ENCODE results near the gene CNPY3.
A peak's percentile ranks its signal among the peaks of the same experiment; 100 is the strongest.
"Not testable (repeated sequence)": the region's sequence is repeated elsewhere in the genome, so short reads cannot be mapped to it uniquely, and the experiment has no call there.

Gene CNPY3

GRCh38 chr6:42916288-42916687, 13.0 kb upstream of the CNPY3 start:
- DNase-seq: no peak

- DNase-seq: no peak
Observed at GRCh38 chr6:42921801-42922200, 7.5 kb upstream of the CNPY3 start.

GRCh38 chr6:42923666-42924065, 5.6 kb upstream of the CNPY3 start:
- no peak for DNase-seq

DNA sequence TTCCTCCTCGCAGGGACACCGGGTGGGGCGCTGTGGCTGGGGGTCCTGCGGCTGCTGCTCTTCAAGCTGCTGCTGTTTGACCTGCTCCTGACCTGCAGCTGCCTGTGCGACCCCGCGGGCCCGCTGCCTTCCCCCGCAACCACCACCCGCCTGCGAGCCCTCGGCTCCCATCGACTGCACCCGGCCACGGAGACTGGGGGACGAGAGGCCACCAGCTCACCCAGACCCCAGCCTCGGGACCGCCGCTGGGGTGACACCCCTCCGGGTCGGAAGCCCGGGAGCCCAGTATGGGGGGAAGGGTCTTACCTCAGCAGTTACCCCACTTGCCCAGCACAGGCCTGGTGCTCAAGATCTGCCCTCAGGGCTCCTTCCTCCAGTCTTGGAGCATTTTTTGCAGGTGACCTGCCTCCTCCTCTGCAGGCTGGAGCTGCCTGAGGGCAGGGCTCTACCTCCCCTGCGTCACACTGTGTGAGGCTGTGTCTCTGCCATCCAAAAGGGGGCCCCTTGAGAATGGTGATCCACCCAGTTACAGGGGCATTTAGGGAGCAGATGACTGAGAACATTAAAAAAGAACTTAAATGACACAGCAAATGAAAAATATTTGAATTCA, 3.9 kb upstream of the CNPY3 start:
- no peak for DNase-seq

GRCh38 chr6:42929821-42930360, 611 bp downstream of the CNPY3 start:
- no peak for DNase-seq

DNA sequence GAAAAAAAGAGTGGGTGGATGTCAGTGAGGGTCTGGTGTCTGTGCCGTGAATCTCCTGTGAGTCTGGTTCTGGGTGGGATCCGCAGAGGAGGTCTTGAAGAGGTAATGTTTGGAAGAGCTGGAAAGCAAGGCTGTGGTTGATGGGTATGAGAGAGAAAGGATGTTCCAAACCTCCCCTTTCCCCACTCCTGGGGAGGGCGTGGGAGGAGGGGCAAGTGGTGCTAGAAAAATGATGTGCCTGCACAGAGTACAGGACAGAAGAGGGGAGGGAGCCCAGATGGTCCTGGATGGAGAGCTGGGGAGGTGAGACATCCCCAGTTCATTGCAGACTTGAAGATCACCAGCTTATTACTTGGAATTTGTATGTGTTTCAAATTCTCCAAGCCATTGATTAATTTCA, 3.1 kb downstream of the CNPY3 start:
- DNase-seq: no peak

DNA sequence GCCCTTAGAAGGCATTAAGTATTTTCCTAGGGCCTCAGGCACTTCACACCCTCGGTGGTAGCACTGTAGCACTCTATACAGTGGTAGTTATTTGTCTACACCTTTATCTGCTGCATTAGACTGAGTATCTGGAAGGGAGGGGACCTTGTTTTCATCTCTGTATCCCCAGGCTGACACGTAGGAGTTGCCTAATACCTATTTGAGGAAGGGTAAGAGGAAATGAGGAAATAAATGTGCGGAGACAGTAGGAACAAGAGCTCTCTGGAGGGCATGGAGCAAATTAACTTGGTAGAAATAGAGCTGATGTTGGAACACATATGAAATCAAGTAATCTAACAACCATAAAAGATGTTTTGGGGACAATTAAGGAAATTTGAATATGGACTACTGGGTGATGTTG, 3.9 kb downstream of the CNPY3 start:
- no peak for DNase-seq

GRCh38 chr6:42935322-42935721, 6.0 kb downstream of the CNPY3 start:
- DNase-seq: no peak

GRCh38 chr6:42936398-42936797, 7.1 kb downstream of the CNPY3 start:
- DNase-seq: no peak

- no peak for DNase-seq
Observed at GRCh38 chr6:42937548-42938427, 8.5 kb downstream of the CNPY3 start.

- no peak for DNase-seq
Observed at GRCh38 chr6:42938428-42938796, 9.1 kb downstream of the CNPY3 start.

- DNase-seq: no peak
Observed at GRCh38 chr6:42938987-42939809, 9.9 kb downstream of the CNPY3 start.

DNA sequence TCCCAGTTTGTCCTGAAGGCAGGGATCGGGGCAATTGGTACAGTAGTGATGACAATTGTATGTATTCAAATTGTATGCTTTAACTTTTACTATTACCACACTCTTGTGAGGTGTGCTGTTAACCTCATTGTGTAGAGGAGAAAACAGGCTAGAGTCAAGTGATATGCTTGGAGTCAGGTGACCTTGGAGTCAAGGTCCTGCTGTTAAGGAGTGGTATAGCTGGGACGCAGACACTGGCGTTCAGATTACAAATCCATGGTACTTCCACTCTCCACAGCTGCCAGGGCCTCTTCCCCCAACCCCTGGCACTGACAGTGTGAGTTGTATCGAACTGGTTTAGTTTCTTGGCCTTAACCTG, 10.5 kb downstream of the CNPY3 start:
- no peak for DNase-seq

DNA sequence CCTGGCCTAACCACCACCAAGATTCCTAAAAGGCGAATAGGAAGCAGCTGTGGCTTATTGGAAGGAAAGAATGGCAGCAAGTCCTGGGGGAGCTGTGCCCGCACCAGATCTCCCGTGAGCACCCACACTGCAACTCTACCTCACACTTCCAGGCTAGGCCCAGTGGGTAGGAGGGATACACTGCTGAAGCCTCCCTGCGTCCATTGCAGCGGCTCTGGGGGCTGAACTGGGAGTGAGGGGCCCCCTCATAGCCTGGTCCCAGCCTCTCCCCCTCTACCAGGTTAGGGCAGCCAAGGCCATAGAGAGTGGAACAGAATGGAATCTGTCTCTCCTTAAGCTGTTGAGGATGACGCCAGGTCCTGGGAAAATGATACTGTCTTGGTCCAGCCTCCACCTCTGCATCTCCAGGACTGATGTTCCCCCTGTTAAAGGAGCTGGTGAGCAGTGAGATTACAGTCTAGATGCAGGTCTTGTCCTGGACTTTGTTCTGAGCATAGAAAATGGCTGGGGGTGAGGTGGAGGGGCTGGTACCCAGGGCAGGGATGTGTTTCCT, 11.3 kb downstream of the CNPY3 start:
- no peak for DNase-seq

DNA sequence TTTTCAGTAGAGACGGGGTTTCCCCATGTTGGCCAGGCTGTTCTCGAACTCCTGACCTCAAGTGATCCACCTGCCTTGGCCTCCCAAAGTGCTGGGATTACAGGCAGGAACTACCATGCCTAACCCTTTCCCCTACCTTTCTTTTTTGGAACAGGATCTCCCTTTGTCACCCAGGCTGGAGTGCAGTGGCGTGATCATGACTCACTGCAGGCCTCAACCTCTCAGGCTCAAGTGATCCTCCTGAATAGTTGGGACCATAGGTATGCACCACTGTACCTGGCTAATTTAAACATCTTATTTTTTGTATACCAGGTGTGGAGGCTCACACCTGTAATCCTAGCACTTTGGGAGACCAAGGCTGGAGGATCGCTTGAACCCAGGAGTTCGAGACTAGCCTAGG, 12.1 kb downstream of the CNPY3 start:
- not testable (repeated sequence) for DNase-seq

DNA sequence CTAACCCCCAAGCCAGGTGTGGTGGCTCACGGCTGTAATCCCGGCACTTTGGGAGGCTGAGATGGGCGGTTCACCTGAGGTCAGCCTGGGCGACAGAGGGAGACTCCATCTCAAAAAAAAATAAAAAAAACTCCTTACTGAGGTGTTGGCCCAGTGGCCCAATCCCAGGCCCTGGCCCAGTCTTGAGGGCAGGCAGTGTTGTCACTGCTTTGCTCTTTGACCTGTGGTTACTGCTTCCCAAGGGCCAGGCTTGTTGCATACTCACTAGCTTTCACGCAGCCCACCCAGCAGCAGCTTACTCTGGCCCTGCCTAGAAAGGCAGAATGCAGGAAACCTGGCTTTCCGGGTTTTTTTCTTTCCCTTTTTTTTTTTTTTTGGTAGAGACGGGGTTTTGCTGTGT, 13.2 kb downstream of the CNPY3 start:
- no peak for DNase-seq

DNA sequence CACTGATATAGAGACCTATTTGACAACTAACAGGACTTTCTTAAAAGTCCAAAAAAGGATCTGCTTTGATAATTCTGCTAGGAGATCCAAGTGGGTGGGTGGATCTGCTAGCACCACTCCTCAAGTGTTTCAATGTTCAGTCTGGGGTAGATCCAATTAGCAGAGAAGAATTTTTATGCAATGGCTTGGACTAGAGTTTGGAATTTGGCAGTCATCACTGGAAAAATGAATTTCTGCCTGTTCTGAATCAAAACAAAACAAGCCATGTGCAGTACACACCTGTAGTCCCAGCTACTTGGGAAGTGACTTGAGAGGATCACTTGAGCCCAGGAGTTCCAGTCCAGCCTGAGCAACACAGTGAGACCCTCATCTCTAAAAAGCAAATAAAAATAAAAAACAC, 18.7 kb downstream of the CNPY3 start:
- no peak for DNase-seq

DNA sequence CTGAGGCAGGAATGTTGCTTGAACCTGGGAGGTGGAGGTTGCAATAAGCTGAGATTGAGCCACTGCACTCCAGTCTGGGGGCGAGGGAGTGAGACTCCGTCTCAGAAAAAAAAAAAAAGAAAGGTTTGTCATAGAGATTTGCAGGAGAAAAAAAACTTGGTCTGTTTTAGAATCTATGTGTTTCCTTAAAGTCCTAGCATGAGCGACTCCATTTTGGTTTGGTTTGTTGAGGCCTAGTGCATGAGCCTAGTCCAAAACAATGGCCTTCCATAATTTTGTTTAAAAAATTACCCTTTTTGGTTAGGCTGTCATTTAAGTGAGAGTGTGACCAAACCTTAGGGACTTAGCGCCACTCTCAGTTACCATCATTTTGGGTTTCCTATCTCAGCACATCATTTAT, 23.1 kb downstream of the CNPY3 start:
- DNase-seq: no peak

DNA sequence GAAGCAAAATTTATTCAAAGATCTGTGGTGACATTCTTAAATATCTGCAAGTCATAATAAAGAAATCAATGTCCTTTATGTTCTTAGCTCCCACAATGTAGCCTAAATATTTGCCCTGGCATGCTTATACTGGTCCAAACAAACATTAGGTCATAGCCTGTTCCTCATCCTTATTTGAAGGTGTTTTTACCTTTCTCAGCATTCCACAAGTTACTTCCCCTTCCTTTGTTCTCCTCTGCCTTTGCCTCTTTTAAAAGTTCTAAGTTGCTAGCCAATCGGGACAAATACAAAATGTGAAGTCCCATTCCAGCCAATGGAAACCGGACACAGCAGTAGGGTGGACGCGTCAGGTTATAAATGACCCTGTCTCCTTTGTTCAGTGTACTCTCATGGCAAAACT, 25.1 kb downstream of the CNPY3 start:
- DNase-seq: not testable (repeated sequence)

- no peak for DNase-seq
Observed at GRCh38 chr6:42958125-42958524, 28.8 kb downstream of the CNPY3 start.

DNA sequence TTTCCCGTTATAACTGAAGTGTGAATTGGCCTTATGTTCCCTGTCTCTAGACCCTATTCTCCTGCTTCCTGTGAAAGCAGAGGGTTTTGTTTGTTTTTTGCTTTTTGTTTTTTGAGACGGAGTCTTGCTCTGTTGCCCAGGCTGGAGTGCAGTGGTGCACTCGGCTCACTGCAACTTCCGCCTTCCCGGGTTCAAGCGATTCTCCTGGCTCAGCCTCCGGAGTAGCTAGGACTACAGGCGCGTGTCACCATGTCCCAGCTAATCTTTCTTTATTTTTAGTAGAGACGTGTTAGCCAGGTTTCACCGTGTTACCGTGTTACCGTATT, 30.6 kb downstream of the CNPY3 start:
- DNase-seq: no peak

- DNase-seq: peak; percentile 63
Observed at GRCh38 chr6:42960243-42961019, 31.2 kb downstream of the CNPY3 start, which contains the start of gene GNMT. TSS of gene GNMT (plus strand) at chr6:42960754. CDS start at chr6:42960768, 14 bp downstream.

Measured in right forelimb (tissue), 1 donor.